Measurements from ENCODE around the gene TRPM1.

DNA sequence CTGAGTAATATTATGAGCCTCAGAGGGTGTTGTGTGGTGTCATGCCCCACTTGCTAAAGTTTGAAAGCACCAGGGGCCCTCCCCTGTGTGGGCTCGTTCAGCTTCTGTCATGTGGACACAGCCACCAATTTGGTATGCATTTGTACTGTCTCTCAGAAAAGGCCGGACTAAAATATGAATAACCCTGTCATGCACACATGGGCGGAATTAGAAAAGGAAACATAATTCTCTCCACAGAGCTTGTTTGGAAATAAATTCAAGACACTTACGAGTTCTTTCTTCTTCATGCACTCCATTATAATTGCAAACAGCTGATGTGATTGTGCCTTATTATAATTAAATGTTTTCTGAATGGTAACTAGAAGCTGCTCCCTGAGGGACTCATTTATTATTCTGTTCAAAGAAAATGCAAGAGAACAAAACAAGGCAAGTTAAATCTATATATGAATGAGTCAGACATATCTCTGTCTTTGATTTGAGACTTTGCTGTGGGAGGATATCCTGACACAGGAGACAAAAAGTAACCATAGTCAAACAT is 39.1 kb downstream of the TRPM1 start:
- TF ChIP-seq, protein P1, sequence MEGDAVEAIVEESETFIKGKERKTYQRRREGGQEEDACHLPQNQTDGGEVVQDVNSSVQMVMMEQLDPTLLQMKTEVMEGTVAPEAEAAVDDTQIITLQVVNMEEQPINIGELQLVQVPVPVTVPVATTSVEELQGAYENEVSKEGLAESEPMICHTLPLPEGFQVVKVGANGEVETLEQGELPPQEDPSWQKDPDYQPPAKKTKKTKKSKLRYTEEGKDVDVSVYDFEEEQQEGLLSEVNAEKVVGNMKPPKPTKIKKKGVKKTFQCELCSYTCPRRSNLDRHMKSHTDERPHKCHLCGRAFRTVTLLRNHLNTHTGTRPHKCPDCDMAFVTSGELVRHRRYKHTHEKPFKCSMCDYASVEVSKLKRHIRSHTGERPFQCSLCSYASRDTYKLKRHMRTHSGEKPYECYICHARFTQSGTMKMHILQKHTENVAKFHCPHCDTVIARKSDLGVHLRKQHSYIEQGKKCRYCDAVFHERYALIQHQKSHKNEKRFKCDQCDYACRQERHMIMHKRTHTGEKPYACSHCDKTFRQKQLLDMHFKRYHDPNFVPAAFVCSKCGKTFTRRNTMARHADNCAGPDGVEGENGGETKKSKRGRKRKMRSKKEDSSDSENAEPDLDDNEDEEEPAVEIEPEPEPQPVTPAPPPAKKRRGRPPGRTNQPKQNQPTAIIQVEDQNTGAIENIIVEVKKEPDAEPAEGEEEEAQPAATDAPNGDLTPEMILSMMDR (IDR thresholded peaks at IDR 0.05), result no peak
- no peak for TF ChIP-seq POLR2A (IDR thresholded peaks at IDR 0.05)
